CD4-positive, alpha-beta T cell treated with Interleukin-4 for 4 hours (primary cell): ENCODE data around the gene SASH1.
"Not testable (repeated sequence)": the region's sequence is repeated elsewhere in the genome, so short reads cannot be mapped to it uniquely, and the experiment has no call there.

Source experiments
- DNase-seq: peaks from one replicate; pipeline ENCODE4 v3.0.0-alpha.2; 2020

Gene SASH1

DNA sequence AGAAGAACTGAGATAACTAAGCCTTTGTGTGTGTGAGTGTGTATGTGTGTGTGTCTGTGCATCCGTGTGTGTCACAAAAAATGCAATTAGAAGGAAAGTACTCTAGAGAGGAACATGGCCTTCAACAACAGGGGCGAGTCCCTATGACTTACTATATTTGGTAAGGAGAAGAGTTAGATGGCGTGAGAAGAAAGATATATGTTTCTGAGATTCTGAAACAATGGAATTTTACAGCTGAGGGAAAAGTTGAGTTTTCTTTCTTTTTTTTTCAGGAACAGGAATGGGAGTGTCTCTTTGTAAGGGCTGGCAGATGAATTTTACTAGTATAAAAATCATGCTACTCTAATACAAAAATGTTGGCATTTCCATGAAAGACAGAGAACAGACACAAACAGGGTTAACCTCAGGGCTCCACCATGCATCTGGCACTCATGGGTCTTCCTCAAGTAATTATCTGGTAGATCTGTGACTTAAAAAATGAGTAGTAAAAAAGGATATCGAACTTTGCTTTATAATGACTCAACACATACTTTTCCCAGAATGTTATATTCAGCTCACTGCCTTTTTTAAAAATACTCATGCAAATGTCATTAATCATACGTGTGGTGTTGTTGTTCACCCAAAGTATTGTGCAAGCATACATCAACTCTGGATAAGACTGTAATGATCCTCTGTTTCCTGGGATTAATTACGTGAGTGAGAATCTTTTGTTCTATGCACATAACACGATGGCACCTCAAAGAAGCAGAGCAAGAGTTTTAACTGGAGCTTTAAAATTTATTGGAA, 12.8 kb upstream of the SASH1 start:
- DNase-seq: no peak

DNA sequence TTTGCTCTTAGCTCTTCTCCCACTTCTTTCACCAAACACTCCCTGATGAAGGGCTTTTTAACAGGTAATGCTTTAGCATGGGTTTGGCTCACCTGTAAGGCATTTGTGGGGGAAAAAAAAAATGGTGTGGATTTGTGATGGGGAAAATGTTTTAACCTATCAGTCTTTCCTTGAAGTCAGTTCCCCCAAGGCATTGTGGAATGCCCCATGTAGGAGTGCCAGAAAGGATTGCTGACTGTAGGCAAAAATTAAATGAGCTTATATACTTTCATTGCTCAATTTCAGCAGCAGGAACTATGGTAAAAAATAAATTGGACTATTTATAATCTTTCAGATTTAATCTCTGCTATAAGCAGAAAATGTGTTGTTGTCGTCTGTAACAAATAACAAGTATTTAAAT, 10.6 kb upstream of the SASH1 start:
- no peak for DNase-seq

DNA sequence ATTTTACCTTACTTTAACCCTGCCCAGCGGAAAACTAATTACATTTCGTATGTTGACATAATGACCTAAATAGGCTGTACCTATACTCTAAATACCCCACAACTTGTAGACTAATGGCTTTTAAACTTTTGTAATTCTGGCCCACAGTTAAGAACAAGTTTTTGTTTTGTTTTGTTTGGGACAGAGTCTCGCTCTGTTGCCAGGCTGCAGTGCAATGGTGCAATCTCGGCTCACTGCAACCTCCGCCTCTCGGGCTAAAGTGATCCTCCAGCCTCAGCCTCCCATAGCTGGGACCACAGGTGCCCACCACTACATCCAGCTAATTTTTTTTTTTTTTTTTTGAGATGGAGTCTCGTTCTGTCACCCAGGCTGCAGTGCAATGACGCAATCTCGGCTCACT, 5.7 kb upstream of the SASH1 start:
- DNase-seq: no peak

DNA sequence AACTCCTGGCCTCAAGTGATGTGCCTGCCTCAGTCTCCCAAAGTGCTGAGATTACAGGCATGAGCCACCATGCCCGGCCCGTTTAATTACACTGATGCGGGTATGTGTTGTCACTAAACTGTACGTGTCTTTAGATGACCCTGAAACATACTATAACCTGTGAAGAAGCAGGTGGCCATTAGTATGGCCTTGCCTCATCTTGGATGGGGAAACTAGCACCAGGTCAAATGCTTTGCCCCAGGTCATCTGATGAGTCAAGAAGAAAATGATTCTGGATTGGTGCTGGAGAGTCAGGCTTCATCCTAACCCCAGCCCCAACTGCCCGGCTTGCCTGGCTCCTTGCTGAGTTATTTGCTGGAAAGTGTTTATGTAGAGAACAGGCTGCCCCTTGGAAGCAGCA, 2.9 kb upstream of the SASH1 start:
- DNase-seq: no peak

DNA sequence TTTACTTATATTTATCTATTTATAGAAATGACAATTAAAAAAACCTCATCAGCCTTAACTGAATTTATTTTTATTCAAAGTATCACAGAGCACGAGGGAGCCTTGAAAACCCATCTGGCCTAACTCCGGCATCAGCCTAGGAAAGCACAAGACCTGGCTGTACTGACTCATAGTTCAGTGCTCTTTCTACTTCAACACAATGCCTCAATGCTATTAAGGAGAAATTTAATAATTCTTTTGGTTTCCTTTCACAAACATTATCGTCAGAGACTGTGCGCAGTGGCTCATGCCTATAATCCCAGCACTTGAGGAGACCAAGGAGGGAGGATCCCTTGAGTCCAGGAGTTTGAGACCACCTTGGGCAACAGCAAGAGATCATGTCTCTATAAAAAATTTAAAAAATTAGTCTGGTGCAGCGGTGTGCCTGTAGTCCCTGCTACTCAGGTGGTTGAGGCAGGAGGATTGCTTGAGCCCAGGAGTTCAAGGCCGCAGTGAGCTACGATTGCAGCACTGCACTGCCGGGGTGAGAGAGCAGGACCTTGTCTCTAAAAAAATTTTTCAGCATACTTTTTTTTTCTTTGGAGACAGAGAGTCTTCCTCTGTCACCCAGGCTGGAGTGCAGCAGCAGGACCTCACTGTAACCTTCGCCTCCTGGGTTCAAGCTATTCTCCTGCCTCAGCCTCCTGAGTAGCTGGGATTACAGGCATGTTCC, 1.9 kb upstream of the SASH1 start:
- no peak for DNase-seq

DNA sequence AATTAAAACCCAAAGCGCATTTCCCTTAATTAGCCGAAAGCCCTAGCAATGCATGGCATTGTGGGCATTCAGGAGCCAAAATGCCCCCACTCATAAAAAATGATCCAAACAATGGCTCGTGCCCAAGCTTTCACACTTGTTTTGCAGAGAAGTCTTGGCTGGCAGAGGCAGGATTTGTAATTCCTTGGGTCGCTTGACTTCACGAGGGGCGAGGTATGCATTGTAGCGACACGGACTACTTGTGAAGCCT, 613 bp upstream of the SASH1 start:
- no peak for DNase-seq

DNA sequence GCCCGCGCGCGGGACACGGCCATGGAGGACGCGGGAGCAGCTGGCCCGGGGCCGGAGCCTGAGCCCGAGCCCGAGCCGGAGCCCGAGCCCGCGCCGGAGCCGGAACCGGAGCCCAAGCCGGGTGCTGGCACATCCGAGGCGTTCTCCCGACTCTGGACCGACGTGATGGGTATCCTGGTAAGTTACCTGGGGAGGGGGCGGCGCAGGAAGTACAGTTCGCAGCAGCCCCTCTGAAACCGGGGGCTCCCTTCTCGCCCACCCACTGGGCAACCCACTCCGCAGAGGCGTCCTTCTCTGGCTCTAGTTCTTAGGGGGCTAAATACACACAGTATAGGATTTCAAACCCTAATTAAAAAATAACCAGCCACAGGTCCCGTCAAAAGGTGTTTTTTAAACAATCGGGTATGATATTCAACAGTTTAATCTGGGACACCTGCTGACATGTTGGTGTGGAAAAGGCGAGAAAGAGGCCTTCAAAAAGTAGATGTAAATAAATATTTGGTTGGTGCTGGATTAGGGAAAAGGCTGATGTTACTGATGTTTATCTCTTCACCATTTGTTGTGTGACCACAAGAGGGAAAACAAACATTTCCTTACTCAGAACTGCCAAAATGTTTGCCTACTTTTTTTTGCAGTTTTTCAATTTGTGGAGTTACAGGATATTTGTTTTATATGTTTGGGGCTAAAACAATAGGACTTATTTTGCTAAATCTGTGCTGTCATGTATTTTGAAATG, 577 bp downstream of the SASH1 start:
- DNase-seq: no peak

DNA sequence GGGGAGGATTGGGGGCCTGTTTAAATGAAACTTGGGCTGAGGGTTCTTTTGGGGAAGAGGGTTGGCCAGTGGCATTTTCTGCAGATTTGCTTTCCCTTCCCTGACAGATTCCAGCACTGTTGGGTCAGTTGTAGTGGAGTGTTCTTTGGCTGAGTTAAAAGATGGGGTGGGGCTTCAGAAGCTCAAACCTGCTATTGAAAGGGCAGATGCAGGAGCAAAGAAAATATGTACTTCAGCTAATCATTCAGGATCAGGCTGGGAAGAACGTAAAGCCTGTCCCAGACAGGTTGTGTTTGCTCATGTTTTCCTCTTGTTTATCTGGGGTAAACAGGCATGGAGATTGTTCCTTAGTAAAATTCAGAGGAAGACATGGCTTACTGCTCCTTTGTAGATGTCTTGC, 2.5 kb downstream of the SASH1 start:
- no peak for DNase-seq

DNA sequence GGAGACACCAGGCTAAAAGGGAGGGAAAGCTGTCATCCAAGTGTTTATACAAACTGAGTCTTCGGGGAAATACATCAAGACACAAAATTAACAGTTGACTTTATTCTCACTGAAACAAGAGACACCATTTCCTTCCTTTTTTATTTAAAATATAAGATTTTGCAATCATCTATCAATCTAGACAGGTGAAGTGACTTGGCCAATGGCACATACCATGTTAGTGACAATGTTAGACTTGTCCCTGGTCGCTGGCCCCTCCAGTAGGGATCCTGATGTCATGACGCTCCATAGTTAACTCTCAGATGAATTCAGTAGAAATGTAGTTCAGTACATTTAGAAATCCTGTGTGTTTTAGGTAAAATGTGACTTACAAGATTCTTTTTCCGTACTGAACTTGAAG, 2.9 kb downstream of the SASH1 start:
- no peak for DNase-seq

DNA sequence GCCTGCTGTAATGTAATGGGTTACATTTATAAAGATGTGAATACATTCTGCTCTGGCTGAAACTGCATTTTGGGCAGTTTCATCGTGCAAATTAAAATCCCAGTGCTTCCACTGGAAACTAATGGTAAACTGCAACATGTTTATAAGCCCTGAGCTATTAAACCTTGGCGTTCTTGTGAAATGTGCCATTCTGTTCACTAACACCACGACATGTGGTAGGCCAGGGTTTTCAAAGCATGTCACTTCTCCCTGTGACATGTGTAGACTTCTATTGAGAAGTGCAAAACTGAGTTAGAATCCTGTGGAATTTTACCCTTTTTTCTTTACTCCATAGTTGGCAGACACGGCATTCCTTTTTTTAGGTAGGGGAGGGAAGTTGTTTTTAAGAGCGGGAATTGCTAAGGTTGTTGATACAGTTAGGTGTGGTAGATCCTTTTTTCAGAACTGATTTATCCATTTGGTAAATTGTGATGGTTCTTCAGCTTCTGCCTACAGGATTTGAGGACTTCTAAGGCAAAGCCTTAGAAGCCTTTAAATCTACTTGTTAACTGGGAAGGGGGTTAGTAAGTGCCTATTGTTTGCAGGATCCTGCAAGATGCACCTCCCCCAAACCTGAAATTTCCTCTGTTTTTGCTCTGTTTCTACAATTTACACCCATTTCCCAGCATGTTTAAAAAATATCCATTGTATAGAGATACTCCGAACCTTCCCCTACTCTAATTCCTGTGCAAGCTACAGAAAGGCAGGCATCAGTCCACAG, 4.2 kb downstream of the SASH1 start:
- DNase-seq: no peak

DNA sequence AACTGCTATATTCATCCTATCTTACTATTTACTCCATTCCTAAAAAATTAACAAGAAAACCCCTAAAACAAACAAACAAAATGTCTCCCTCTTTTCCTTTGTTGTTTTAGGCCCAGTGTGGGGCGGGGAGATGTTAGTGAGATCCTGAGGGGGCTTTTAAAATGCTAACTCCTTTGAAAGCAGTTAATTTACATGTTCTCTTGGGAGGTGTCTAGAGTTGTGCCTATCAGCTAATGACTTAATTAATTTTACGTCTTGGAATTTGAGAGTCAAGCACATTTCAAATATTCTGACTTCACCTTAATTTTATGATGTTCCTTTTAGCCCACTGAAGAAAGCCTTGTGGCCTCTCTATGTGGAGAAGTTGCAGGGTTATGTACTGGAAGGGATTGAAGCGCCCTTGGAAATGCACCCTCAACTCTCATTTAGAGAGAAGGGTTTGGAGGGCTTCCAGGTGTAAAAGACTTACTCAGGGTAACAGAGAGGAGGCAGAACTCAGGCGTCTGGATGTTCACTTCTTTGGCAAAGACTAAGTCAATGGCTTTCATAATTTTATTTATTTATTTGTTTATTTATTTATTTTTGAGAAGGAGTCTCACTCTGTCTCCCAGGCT, 4.9 kb downstream of the SASH1 start:
- DNase-seq: no peak

DNA sequence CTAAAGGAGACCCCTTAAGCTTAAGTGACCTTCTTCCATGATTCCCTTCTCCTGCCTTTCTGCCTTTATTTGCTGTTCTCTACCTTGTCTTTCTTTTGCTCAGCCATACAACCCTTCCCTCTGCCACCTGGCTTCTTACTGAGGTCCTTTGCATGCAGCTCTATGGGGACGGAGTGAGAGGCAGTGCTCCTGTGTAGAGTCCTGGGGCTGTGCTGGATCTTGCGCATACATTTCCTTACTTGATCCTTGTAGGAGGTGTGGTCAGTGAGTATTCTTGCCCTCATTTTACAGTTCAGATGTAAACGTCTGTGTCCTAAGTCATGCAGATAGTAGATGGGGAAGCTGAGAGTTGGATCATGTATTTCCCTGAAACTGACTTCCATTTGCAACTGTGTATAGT, 5.7 kb downstream of the SASH1 start:
- DNase-seq: no peak

DNA sequence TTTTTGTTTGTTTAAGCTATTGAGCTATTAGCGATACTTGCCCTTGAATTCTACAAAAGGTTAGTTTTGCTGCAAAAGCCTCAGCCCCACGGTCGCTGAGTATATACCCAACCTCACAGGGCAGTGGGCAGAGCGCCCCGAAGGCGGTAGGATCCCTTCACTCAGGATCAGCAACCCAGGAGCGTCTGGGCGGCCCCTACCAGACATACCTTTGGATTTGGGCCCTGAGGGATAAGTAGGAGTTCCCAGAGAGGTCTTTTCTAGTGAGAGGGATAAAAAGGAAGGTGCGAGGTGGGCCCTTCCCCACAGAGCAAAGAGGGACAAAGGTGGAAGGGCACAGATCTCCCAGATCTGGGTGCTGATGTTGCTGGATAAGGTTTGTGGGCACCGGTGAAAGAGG, 6.1 kb downstream of the SASH1 start:
- no peak for DNase-seq

DNA sequence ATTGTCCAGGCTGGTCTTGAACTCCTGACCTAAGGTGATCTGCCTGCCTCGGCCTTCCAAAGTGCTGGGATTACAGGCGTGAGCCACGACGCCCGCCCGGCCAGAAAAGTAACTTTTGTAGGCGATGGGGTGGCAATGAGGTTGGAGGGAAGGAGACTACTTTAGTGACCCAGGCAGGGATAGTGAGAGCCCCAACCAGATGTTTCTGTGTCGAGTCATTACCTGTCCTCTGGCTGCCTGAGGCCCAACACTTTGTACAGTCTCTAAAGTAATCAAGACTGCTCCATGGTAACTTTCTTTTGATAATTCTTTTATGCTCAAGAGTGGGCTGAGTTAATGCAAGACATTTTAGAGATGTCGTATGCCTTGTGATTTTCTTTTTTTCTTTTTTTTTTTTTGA, 6.8 kb downstream of the SASH1 start:
- DNase-seq: no peak

DNA sequence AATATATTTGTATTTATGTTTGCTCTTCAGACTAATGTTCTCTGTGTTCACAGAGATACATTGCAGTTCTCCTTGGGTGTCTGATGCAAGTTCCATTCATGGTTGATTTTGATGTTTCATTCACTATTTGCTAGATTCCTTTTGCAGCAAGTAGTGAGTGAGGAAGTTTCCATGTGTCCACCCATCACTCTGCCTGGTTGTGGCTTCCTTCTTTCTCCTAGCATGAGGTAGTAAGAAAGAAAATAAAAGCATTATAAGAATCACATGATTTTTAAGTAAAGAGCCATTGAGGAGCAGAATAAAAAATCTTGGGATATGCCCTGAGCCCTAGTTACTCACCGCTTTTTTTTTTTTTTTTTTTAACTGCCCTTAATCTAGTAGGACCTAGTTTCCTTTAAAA, 8.7 kb downstream of the SASH1 start:
- DNase-seq: no peak

DNA sequence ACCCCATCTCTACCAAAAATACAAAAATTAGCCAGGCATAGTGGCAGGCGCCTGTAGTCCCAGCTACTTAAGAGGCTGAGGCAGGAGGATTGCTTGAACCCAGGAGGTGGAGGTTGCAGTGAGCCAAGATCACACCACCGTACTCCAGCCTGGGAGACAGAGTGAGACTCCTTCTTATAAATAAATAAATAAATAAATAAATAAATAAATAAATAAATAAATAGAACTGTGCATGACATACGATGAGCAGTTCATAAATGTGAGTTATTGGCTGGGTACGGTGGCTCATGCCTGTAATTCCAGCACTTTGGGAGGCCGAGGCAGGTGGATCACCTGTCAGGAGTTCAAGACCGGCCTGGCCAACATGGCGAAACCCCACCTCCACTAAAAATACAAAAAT, 9.8 kb downstream of the SASH1 start:
- not testable (repeated sequence) for DNase-seq

DNA sequence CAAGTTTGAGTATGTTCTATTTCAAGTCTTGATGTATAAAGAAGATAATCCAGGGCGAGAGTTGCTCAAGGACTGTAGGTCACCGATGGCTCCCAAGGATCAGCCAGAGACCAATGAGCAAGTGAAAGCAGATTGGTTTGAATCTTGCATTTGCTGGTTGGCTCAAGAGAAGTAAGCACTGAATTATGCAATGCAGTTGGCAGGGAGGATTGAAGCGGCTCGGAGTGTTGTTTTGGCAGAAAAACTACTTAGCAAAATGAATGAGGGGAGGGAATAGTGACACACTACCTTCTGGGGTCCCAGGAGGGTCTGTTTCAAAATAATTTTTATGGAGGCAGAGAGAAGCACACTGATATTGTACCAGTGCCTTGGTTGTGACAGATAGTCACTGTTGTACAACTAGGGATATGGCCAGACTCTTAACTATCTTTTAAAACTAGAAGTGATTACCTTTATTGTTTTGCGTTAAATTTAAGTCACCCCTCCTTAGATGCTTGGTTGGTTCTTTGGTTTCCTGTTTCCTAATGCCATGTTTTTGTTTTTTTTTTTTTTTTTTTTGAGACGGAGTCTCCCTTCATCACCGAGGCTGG, 15.7 kb downstream of the SASH1 start:
- no peak for DNase-seq

DNA sequence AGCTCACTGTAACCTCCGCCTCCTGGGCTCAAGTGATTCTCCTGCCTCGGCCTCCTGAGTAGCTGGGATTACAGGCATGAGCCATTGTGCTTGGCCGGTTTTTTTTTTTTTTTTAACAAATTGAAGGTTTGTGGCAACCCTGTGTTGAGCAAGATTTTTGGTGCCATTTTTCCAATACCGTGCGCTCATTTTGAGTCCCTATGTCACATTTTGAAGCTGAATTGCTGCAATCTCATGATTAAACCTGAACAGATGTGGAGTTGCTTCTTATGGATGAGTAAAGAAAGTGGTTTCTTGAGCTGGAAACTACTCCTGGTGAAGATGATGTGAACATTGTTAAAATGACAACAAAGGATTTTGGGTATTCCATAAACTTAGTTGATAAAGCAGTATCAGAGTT, 16.6 kb downstream of the SASH1 start:
- DNase-seq: no peak

DNA sequence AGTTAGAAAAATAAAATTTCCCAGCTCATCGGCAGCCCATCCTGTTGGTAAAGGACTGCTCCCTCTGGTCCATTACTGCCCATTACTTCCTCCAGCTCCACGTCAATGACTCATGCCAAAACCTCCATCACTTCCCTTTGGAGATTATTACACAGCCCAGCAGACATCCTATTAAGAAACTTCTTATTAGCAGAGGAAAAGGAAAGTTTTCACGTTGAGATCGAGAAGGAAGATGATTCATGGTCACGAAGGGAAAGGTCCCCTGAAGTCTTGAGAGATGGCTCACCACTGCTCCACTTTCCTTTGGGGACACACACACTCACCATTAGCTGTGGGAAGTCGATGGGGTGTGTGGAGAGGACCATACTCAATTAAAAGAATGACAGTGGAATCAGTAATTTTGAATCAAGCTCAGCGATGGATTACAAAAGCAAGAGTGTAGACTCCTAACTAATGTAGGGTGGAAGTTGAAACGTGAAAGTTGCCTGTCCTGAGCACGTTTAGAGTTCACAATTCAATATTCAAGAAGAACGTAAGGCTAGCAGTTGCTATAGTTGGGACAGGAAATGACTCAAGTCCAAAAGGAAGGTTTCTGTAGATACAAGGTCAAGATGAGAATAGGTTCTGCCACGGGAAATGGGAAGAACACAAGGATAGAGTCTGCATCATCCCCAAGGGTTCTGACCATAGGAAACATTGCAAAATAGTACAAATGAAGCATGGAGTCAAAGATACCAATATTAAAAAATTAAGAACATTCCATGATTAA, 21.6 kb downstream of the SASH1 start:
- no peak for DNase-seq

DNA sequence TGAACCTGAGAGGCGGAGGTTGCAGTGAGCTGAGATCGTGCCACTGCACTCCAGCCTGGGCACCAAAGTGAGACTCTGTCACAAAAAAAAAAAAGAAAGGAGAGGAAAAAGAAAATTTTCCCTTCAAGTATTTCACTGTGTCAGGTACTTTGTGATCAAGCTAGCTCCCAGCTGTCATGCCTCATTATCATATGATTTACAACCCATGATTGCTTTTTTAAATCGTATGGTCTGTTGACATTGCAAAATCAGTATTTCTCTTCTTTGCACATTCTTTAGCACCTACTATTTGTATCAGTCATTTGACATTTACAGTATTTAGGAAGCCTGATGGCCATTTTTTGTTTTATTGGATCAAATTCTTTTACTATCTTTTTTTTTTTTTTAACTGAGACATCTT, 22.4 kb downstream of the SASH1 start:
- DNase-seq: no peak

DNA sequence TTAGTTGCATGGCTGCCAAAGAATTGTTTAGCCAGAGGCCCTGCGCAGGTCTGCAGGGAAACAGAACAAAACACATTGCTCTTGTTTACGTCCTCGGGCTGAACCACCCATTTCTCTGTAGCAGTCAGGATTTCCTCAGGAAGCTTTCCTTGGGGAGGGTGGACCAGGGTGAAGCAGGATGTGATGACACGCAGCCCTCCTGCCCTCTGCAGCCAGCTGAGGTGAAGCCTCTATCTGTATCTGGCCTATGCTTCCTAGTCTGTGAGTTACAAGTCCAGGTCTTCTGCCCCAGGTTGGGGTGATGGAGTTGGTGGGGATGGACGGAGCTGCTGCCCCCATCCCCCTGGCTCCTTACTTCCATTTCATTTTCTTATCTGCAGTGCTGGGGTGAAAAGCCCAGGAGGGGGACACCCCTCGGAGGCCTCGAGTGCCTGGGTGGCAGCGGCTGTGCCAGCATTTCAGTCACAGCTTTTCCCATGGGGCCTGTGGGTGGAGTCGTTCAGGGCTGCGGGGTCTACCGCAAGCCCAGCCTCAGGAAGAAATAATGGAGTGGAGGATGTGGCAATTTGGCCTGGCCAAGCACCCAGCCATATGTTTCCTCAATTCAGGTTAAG, 24.9 kb downstream of the SASH1 start:
- no peak for DNase-seq

DNA sequence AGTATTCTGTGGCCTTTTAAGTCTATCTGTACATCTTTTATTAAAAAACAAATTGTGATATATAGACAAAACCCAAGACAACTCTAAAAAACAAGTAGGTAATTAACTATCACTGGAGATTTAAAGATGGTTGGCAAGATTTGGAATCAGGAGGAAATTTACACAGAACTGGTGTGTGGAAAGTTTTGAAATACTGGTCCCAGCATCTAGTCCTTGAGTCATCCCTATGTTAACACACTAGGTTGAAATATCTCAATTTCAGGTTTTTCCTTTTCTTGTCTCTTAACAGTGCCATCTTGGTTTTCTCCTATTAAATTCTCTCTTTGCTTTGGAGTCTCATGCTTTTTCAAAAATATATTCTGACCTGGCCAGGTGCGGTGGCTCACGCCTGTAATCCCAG, 27.5 kb downstream of the SASH1 start:
- no peak for DNase-seq
